LNCaP clone FGC (cell line): ENCODE results near the gene PPFIA3.

ENCODE experiments used
- DNase-seq: peaks from one replicate; pipeline ENCODE4 v3.0.0-alpha.2; 2011; ENCODE audit warnings: low read depth
- H3K4me3 ChIP-seq: 2 replicates; pipeline ENCODE4 v1.5.1; 2011; ENCODE audit warnings: mild to moderate bottlenecking, low read depth, low read length, control low read depth
- CTCF ChIP-seq: IDR thresholded peaks from 2 replicates; pipeline ENCODE4 v1.5.1; 2012; ENCODE audit warnings: mild to moderate bottlenecking; ENCODE audit not compliant: control insufficient read depth, insufficient read depth; ENCODE audit errors: extremely low read depth

The PPFIA3 gene

GRCh38 chr19:49160450-49161189 is 41.3 kb downstream of the PPFIA3 start:
- H3K4me3 ChIP-seq: no peak overlapping the region
- TF ChIP-seq CTCF: no peak
- DNase-seq: no peak

- no peak for DNase-seq
- no peak for TF ChIP-seq CTCF
- no peak overlapping the region for H3K4me3 ChIP-seq
These were observed 42.6 kb downstream of the PPFIA3 start for GRCh38 chr19:49161987-49162386.

GRCh38 chr19:49165111-49165750 is 45.9 kb downstream of the PPFIA3 start:
- H3K4me3 ChIP-seq: no peak overlapping the region
- DNase-seq: peak; percentile 90
- no peak for TF ChIP-seq CTCF

- no peak for DNase-seq
- 0 out of 2 replicates have a peak, but pooled peaks have one; percentile 12 for TF ChIP-seq CTCF
- no peak overlapping the region for H3K4me3 ChIP-seq
These were observed 46.5 kb downstream of the PPFIA3 start for GRCh38 chr19:49165865-49166301.

GRCh38 chr19:49167857-49168409 is 48.6 kb downstream of the PPFIA3 start:
- TF ChIP-seq CTCF: no peak
- no peak overlapping the region for H3K4me3 ChIP-seq
- DNase-seq: no peak

GRCh38 chr19:49168421-49168820 is 49.1 kb downstream of the PPFIA3 start:
- no peak overlapping the region for H3K4me3 ChIP-seq
- TF ChIP-seq CTCF: no peak
- no peak for DNase-seq
